Activated CD8-positive, alpha-beta memory T cell treated with anti-CD3 and anti-CD28 coated beads, Interleukin-2, amount 50 U/mL, for 4 hours (primary cell): ENCODE measurements around the gene TAP1.
A peak's percentile ranks its signal among the peaks of the same experiment; 100 is the strongest.

Experiments
- DNase-seq: peaks from one replicate; pipeline ENCODE4 v3.0.0-alpha.2; 2020

Gene TAP1

DNA sequence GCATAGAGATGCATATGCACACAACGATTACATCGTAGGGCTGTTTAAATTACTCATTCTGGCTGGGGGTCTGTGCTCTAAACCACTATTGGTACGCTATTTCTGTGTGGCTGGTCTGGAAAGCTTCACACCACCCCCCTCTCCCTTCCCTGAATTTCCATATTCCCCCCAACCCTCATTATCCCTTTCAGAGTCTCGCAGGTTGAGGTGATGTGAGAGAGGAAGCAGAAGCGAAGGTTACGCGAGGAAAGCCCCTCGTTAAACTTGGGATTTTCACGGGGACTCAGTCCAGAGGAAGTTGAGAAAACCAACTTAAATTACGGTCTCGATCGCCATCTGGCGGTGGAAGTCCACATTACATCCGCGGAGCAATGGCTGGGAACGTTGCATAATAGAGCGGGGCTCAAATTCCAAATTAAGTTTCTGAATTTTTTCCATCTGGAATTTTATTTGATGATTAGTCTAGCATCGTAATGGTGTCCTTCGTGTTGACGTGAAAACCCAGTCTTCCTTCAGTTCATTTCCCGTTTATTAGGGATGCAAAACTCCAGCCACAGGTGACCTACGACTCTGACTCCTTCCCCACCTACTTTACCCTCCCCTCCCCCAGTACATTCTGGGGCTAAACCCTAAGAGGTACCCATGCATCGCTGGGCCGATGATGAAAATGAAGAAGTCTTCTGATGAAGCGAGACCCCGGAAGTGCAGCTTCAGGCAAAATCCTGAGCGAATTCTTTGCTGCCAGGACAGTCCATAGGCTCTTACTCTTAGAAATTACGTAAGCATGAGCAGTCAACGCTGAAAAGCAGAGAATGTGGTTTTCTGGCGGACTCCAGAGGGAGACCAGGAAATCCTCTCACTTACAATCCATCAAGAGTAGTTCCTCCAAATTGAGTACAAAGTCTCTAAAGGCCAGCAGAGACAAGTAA lies 56.4 kb downstream of the TAP1 start:
- DNase-seq: peak; percentile 85
